ENCODE data around the gene QPCT.
"Not testable (repeated sequence)": the region's sequence is repeated elsewhere in the genome, so short reads cannot be mapped to it uniquely, and the experiment has no call there.

Gene QPCT
- 0.48 to 8.7 reads per million in 2 donors for total RNA-seq

DNA sequence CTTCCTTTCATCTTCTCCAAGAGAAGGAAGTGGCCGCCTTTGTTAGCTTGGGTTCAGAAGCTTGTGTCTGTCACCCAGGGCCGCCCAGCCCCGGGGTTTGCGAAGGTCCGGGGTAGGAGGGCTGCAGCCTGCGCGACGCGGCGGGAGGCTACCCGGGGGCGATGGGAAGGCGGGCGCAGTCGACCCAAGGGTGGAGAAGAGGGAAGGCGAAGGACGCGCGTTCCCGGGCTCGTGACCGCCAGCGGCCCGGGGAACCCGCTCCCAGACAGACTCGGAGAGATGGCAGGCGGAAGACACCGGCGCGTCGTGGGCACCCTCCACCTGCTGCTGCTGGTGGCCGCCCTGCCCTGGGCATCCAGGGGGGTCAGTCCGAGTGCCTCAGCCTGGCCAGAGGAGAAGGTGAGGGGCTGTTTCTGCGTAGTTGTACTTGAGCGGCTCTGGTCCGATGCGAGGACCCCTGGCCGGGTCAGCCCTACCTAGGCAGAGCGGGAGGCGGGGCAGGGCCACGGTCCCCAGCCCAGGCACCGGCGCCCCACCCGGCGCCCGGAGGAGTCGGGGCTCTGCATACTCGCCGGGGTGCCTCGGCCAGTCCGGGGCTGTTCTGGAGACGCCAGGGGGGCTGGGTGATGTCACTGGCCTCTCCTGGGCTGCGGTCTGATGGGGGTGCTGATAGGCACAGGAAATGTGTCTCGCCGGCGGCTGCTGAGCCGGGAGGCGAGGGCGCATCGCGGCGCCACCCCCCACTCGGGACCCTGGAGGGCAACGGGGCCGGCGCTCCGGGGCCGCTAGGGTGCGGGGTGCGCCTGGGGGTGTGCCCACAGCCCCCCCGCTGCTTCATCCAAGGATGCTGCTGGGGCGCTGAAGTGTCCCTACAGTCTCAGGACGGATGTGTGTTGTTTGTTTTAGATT lies at the start of gene QPCT:
QPCT (plus strand) TSS at position 178 of the 909 bp plus-strand sequence; CDS start at position 280, 102 bp downstream.
- DNase-seq, result peak; percentile 63

DNA sequence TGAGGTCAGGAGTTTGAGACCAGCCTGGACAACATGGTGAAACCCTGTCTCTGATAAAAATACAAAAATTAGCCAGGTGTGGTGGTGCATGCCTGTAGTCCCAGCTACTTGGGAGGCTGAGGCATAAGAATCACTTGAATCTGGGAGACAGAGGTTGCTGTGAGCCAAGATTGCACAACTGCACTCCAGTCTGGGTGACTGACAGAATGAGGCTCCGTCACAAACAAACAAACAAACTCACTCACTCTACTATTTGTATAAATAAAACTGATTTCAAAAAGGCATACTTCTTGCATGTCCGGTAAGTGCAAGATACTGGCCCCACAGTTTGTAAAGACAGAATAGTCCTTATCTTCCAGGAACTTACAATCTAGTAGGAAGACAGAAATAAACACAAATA lies 49.6 kb upstream of the QPCT start:
- DNase-seq, result not testable (repeated sequence)

DNA sequence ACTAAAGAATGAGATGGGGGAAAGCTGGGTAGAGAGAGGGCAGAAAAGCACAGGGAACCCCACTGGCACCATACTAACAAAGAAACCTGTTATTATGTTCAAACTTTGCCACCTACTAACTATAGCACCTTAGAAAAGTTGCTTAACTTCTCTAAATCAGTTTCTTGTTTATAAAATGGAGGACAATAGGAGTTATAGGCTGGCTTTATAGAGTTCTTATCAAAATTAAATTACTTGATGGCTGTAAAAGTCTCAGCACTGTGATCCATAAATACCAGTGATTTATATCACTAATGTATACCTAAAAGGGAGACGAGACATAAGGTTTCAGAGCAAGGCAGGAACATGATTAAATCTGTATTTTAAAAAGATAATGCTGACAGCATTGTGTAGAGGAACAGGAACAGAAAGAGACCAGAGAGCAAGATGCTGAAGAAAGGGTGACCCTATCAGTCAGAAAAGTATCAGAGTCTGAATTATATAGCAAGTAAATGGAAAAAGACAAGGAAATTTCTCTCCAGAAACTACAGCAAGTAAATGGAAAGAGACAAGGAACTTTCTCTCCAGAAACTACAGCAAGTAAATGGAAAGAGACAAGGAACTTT lies 48.9 kb upstream of the QPCT start:
- no peak for DNase-seq

DNA sequence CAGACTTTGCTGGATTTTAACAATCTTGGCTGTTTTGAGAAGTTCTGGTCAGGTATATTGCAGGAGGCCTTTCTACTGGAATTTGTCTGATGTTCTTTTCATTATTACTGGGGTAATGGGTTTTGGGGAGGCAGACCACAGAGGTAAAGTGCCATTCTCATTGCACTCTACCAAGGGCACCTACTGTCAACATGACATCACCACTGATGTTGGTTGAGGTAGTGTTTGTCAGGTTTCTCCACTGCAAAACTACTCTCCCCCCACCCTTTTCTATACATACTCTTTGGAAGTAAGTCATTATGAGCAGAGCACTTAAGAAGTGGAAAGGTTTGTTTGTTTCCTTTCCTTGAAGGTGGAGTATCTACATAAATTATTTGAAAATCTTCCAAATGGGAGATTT lies 46.8 kb upstream of the QPCT start:
- no peak for DNase-seq

DNA sequence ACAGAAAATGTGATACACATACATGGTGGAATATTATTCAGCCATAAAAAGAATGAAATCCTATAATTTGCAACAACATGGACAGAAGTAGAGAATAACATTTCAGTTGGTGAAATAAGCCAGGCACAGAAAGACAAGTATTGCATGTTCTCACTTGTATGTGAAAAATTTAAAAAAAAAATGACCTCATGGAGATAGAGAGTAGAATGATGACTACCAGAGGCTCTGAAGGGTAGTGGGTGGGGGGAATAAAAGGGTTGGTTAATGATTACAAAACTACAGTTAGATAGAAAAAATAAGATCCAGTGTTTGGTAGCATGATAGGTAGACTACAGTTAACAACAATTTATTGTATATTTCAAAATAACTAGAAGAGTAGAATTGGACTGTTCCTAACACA lies 44.3 kb upstream of the QPCT start:
- no peak for DNase-seq

DNA sequence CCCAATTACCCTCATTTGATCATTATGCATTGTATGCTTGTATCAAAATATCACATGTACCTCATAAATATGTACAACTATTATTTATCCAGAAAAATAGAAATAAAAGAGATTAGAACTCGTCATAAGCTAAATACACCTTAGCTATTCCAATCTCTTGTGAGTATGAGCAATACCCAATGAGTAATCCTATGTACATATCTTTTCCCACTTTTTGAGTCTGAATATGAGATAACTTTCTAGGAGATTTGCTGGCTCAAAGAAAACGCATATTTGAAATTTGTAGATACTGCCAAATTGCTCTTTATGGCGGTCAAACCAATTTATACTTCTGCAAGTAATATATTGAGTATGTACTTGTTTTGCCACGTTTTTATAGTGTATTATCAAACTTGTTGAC lies 43.9 kb upstream of the QPCT start:
- DNase-seq, result no peak

DNA sequence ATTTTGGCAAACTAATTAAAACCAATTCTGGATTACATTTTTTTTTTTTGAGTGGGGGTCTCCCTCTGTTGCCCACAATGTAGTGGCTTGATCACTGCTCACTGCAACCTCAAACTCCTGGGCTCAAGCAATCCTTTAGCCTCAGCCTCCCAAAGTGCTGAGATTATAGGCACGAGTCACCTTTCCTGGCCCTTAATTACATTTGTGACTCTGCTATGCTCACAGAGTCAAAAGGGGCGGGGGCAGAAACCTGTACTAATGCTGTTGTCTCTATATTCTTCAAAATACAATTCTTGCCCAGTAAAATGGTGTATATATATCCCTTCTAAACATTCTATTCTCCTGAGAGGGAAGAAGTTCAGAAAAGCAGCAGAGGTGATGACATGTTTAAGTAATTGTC lies 43.0 kb upstream of the QPCT start:
- no peak for DNase-seq

DNA sequence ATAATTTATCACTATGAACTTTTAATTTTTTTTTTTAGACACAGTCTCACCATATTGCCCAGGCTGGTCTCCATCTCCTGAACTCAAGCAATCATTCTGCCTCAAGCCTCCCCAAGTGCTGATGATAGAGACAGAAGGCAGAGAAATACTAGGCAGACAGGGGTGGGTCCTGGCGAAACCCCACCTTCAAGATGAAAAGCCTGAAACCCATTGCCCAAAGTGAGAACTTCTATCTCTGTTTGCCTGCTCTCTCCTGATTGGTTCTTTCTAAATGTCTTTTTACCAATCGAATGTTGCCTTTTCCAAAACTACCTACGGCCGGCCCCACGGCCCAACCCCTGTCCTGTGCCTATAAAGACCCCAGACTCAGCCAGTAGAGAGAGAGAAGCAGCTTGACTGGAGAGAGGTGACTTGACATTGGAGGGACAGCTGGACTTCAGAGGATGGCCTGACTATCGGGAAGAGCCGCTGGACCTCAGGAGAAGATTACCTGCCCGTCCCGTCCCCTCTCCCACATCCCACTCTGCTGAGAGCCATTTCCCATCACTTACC lies 41.7 kb upstream of the QPCT start:
- DNase-seq, result no peak

DNA sequence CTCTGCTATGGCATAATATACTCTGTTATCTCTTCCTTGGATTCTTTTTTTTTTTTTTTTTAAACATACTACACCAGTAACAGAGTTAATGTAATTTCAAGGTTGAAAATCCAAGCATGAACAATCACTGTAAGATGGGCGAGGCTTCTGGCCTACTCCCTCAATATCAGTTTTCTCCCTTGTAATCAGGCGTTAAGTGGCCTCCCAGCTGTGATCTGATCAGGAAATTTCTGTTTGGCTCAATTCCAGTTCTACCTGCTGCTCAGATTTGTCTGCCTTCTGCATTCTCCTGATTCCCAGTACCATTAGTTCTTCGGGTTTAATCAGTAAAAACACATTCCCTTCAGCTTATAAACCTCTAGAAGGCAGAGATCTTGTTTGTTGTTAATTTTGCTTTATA lies 38.4 kb upstream of the QPCT start:
- DNase-seq, result no peak

DNA sequence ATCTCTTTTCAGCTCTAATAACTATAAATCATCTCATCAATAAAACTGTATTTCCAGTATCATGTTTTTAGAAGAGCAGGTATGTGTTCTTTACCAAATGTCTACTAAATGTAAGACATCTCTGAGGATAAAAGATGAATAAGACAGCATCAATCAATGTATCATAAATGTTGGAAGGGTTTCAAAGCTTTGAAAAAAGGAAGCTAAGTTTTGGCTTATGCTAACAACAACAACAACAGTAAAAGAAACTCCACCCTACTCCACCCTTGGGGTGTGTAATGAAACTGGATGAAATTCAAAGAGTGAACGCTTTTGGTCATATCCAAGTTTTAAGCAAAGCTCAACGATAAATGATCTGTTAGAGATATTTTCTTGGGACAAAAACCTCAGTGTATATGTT lies 36.9 kb upstream of the QPCT start:
- DNase-seq, result no peak

DNA sequence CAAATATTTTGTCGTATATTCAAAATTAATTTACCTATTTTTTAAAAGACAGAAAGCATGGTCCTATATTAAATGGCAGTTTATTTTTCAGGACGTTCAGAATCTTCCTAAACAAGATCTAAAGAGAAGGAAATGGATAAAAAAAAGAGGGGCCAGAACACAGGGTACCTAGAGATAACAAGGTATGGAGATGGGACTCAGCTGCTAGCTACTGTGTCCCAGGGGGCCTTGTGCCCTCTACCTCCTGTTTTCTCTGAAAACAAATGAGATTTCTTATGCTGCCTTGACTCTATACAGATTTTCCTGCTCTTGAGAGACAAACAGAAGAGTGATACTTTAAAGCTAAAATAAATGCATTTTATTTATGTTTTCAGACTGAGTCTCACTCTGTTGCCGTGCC lies 29.1 kb upstream of the QPCT start:
- no peak for DNase-seq

DNA sequence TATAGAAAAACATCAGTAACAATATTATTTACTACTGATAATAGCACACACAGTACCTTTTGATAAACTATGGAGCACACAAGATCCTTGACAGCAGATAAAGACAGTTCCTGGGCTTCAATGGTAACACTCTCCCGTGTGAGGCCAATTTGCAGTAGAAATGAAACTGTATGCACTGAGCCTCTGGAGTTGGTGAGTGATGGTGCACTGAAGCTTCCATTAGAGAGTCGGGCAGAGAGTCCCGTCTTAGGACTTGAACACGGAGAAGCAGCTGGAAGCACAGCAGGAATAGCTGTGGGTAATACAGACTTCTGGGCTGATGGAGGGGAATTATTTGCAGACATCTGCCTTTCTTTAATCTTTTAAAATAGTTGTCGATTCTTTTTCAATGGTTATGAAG lies 28.2 kb upstream of the QPCT start:
- no peak for DNase-seq

DNA sequence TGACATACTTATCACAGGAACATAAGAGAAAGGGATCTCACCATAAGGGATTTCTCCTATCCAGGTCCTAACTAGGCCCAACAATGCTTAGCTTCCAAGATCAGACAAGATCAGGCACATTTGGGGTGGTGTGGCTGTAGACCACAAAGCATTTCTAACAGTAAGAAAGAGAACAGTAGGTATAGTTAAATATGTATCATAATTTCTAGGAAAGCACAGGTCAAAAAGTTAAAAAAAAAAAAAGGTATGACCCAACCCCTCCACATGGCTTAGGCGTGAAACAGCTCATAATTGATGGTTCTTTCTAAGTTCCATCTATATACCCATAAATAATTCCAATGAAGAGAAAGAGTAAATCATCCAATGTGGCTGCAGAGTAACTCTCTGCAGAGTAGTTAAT lies 26.7 kb upstream of the QPCT start:
- DNase-seq, result no peak

DNA sequence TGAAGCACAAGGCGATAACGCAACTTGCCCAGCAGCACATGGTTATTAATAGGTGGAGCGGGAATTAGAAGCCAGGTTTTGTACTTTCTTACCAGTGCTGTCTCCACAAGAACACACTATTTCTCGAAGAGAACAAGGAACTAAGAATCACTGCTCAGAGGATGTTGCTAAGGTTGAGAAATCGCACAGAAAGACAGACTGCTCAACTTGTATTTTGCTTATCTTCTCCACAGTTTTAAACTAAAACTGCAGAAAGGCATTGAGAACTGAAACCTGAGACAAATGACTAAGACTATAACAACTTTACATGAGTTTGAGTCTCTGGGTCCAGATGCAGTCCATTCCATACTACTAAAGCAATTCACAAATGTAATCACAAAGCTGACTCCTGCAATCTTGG lies 26.0 kb upstream of the QPCT start:
- DNase-seq, result no peak

DNA sequence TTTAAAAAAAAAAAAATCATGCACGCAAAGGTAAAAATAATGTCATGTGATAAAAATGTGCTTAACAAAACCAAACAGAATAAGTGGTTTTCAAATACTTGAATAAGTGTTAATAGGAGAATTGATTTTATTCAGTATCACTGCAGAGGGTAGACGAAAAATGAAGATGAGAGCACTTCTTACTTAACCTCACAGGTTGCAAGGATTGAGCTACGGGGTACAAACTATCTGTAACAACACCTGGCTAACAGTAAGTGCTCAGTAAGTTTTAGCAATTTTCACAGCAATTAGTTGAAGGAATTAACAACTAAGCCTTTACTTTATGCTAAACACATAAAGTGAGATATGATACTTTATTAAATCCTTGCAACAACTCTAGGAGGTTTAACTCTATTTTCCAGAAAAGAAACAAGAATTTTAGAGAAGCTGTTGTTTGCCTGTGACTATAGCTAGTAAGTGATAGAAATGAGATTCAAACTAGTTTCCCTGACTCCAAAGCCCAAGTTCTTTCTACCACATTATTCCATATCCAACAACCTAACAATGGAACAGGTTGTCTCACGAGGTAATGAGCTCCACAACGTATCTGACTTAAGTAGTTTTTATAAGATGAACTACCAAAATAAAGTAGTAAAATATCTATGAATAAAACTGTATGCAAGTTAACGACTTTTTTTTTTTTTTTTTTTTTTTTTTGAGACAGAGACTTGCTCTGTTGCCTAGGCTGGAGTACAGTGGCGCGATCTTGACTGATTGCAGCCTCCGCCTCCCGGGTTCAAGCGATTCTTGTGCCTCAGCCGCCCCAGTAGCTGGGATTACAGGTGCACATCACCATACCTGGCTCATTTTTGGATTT lies 24.4 kb upstream of the QPCT start:
- DNase-seq, result no peak

DNA sequence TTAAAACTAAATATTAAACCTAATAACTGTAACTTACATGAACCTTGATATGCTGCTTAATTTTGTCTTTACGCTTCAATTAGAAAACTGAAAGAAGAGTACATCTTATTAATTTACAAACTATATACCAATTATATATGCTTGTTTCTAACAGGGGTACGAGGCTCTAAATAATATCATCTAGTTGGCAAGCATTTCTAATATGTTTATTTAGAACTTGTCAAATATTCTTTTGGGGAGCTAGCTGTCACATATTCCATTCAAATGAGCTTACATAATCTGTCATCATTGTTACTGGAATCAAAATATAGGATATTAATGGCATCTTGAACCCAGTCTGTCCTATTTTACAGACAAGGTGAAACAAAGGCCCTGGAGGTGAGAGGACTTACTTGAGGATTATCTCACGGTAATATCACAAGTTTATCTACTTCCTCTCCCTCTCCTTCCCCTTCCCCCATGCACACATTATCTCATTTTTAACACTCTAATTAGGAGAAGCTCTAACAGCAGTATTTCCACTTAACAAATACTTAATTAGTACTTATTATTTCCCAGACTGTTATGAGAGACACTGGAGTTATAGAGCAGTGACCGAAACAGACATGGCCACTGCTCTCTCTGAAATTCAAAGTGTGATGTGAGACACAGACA lies 23.3 kb upstream of the QPCT start:
- DNase-seq, result no peak

DNA sequence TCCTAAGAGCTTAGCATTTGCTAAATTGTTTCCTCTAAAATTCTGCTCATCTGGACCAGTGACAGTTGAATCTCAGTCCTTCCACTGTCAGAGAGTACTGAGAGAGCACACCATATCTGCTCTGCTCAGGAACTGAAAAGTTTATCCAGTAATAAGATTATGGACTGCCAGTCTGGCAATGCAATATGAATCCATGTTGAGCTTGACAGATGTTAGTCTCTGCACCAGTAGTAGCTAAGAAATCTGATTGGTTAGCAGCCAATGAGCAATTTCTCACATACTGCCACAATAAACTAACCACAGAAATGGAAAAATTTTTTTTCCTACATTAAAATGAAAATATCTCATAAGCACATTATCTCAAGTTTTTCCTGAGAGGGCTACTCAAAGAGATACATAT lies 22.1 kb upstream of the QPCT start:
- no peak for DNase-seq

DNA sequence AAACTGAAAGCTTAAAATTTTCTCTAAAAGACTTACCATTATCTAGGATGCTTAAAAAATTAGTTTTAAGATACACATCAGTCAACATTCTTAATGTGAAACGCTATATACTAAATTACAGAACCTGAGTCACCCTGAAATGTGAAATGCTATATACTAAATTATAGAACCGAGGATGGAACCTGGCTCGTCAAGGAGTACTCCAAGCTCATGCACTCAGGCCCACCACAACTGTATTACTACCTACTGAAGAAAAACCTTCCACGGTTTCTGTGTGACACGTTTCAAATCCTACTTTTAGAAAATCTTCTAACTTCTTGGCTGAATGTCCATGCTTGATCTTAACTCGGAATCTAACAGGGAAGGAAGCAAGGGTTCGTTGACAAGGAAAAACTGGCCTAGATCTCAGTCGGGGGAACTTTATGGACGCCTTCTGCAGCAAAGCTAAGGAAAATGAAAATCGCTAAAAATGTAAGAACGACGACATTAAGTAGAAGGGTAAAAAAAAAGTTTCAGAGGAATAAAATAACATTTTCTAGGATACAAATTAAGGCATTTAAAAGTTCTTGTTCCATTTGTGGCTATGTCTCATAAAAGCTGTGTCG lies 21.2 kb upstream of the QPCT start:
- no peak for DNase-seq

DNA sequence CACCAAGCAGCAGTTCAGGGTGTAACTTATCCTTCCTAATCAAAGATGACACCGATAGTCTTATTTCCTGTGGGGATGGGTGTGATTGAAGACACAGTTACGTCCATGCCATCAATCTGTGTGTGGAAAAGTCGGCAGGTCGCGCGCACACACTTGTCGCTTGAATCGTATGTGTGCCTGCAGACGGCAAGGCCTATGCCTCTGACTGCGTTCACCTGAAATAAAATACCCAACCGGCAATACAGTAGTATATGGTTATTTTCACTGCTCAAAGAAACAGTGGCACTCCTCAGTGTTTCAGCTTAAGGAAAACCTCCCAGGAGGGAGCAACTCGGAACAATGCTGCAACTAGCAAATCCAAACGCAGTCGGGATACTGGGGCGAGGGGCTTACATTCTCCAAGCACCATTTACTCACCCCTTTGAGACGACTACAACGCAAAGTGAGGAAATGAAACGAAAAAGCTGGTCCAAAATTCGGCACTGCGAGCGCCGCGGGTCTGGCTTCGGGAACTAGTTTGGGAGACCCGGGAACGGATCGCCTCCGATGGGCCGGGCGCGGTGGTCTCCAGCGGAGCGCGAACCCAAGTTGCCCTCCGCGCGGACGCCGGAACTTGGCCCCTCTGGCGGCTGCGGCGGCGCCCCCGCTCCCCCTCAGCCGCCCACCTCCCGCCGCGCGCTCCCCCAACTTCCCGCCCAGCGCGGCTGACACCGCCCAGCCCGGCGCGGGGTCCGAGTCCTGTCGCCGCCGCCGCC lies 20.5 kb upstream of the QPCT start:
- peak; percentile 20 for DNase-seq

DNA sequence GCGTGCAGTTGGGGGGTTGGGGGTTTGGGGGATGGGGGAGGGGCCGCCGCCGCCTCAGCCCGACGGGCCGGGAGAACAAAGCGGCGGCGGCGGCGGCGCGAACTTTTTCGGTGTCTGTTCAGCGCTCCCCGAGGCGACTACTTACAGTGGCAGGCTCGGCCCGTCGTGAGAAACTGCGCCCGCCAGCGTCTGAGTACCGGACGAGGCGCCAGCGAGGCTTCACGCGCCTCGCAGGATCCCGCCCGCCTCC lies 20.0 kb upstream of the QPCT start:
- peak; percentile 59 for DNase-seq

DNA sequence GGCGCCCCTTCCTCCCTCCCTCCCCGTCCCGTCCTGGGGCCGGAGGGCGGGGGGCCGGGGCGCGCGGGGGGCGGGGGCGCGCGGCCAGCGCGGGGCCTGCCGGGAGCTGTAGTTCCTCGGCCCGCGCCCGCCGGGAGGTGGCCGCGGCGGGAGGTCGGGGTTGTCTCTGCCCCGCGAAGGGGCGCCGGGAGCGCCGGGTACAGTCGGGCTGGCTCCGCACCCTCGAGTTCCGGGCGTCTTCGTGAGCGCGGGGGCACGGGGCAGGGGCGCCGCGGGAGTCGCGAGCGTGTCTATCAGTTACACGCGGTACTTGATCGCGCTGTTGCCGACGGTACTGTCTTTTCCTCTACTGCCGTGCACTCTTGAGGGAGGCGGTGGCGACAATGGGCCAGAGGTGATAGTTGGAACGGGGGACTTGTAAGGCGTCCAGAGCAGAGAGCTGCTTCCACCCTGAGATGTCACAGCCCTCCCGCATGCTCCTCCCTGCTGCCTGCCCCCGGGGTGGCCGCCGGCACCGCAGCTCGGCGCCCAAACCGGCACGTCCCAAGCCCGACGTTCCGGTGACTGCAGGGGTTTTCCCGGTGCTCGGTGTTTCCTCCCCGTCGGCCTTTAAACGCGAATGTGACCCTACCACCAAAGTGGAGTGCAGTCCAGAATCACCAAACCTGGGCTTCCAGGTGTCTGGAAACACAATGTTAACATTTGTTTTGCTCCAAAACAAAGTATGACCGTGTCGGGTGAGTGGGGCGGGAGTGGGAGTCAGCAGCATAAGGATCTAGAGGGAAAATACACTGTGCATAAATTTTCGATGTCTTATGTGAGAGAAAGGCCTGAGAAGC lies 19.4 kb upstream of the QPCT start, which contains the start of gene PRKD3:
PRKD3 (minus strand) TSS at position 48 of the 839 bp plus-strand sequence. CDS start 8,309 bp downstream, outside the sequence.
- DNase-seq, result peak; percentile 41
